Measurements from ENCODE around the gene VCAN.

Gene VCAN

DNA sequence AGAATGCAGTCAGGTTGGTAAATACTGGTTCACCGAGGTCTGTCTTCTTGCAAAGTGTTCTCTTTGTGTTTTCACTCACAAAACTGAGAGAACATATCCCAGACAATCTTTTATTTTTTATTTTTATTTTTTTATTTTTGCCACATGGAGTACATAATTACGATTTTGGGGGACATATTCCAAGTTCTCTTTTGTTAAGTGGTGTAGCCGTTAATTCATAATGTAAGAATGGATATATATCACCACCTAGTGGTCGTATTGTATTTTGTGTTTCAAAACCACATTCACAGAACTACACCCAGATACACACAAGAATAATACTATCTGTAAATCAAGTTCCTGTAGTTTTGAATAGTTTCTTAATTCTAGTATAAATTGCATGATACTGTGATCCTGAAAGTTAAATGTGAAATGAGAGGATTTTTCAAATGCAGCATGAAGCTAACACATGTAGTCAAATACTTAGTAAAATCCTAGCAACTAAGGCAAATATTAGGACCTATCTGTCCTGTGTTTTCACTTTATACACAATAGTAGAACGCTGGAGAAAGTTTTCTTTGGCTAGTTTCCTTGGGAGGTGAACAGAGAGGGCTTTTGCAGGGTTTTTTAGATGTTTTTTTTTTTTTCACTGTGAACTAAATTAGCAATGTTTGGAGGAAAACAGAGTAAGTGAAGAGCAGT is 92.7 kb downstream of the VCAN start:
- no peak for DNase-seq (ENCODE audit: low spot score)

DNA sequence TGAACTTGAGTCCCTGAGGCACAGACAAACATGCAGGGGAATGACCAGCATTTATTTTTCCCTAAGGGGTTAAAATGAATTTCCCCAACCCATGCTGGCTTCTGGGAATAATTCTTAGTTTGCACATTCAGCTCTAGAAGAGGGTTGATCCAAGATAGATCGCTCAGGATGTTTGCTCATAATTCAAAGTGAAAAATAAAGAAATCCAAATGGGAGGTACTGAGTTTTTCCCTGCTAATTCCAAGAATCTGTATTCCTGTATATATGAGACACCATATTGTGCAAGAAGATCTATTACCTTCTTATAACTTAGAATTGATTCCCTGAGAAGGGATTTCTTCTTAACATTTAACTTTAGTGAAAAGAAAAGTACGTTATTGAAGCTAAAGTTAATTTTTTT is 96.2 kb downstream of the VCAN start:
- Histone ChIP-seq H3K9me3 (ENCODE audit: severe bottlenecking) (no peaks in the 10 kb centered on the region), H3K27me3 (ENCODE audit: insufficient read depth, poor library complexity, severe bottlenecking) (no peaks in the 10 kb centered on the region), H3K36me3 (ENCODE audit: low read depth) (no peaks in the 10 kb centered on the region), H3K27ac (ENCODE audit: poor library complexity, severe bottlenecking) (peak overlapping the region; percentile 63), H3K4me1 (ENCODE audit: insufficient read depth, poor library complexity, severe bottlenecking) (peaks cover 17% of the 10 kb centered on the region), H3K4me3 (ENCODE audit: severe bottlenecking) (no peak overlapping the region)
- ATAC-seq (ENCODE audit: low read depth) = peak; percentile 20; the same call in 2 of the 3 replicates
- no peak for DNase-seq (ENCODE audit: low spot score)
- TF ChIP-seq, protein P1, sequence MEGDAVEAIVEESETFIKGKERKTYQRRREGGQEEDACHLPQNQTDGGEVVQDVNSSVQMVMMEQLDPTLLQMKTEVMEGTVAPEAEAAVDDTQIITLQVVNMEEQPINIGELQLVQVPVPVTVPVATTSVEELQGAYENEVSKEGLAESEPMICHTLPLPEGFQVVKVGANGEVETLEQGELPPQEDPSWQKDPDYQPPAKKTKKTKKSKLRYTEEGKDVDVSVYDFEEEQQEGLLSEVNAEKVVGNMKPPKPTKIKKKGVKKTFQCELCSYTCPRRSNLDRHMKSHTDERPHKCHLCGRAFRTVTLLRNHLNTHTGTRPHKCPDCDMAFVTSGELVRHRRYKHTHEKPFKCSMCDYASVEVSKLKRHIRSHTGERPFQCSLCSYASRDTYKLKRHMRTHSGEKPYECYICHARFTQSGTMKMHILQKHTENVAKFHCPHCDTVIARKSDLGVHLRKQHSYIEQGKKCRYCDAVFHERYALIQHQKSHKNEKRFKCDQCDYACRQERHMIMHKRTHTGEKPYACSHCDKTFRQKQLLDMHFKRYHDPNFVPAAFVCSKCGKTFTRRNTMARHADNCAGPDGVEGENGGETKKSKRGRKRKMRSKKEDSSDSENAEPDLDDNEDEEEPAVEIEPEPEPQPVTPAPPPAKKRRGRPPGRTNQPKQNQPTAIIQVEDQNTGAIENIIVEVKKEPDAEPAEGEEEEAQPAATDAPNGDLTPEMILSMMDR (IDR thresholded peaks at IDR 0.05; ENCODE audit: poor library complexity, severe bottlenecking) = no peak

More for the DNA sequence above, 92.7 kb downstream of the VCAN start:
- H3K4me3 ChIP-seq (ENCODE audit: severe bottlenecking) = no peak overlapping the region
- no peaks in the 10 kb centered on the region for H3K9me3 ChIP-seq (ENCODE audit: severe bottlenecking)
- H3K36me3 ChIP-seq (ENCODE audit: low read depth) = no peaks in the 10 kb centered on the region
- TF ChIP-seq, protein P1 (IDR thresholded peaks at IDR 0.05; ENCODE audit: poor library complexity, severe bottlenecking) = peak; percentile 90
- peak; percentile 44; the same call in 2 of the 3 replicates for ATAC-seq (ENCODE audit: low read depth)
- H3K27ac ChIP-seq (ENCODE audit: poor library complexity, severe bottlenecking) = no peak overlapping the region
- peaks cover 17% of the 10 kb centered on the region for H3K4me1 ChIP-seq (ENCODE audit: insufficient read depth, poor library complexity, severe bottlenecking)
- no peaks in the 10 kb centered on the region for H3K27me3 ChIP-seq (ENCODE audit: insufficient read depth, poor library complexity, severe bottlenecking)

DNA sequence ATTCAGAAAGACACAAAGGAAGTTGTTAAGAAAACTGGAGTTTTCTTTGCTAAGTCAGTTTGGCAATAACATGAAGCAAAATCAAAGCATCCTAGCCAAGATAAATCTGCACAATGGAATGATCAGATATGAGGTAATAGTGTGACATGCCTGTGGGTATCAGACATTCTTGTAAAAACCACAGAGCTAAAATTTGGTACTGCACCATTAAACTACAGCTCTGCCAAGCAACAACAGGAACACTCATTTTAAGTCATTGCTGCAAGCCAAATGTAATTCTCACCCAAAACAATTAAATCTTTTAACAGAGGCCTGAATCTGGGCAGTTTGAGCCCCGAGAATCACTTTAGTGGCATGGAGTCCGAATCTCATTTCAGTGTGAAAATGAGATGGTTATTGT is 96.6 kb downstream of the VCAN start:
- Histone ChIP-seq H3K27ac (ENCODE audit: poor library complexity, severe bottlenecking) (peak overlapping the region; percentile 63), H3K36me3 (ENCODE audit: low read depth) (no peaks in the 10 kb centered on the region), H3K27me3 (ENCODE audit: insufficient read depth, poor library complexity, severe bottlenecking) (no peaks in the 10 kb centered on the region), H3K9me3 (ENCODE audit: severe bottlenecking) (no peaks in the 10 kb centered on the region), H3K4me3 (ENCODE audit: severe bottlenecking) (no peak overlapping the region), H3K4me1 (ENCODE audit: insufficient read depth, poor library complexity, severe bottlenecking) (peaks cover 17% of the 10 kb centered on the region)
- TF ChIP-seq, protein P1 (IDR thresholded peaks at IDR 0.05; ENCODE audit: poor library complexity, severe bottlenecking) = no peak
- no peak for DNase-seq (ENCODE audit: low spot score)
- peak; percentile 90 for ATAC-seq (ENCODE audit: low read depth)

DNA sequence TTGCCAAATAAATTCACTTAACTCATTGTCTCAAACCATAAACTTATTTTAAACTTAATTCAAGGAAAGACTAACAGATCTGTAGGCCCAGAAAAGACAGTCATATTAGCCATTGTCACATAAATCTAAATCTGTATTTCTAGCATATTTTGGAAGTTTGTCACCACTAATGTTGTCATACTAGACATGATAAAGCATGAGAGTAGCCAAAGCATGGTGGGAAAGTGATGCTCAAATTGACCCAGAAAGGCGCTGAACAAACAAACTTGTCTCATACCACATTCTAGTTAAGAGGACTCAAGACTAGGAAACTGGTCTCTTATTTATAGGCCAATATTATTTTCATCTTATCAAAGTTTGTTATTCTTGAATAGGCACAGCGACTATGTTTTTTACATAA is 99.4 kb downstream of the VCAN start:
- Histone ChIP-seq H3K36me3 (ENCODE audit: low read depth) (no peaks in the 10 kb centered on the region), H3K9me3 (ENCODE audit: severe bottlenecking) (no peaks in the 10 kb centered on the region), H3K4me3 (ENCODE audit: severe bottlenecking) (no peak overlapping the region), H3K27me3 (ENCODE audit: insufficient read depth, poor library complexity, severe bottlenecking) (peaks cover under 1% of the 10 kb centered on the region), H3K27ac (ENCODE audit: poor library complexity, severe bottlenecking) (no peak overlapping the region), H3K4me1 (ENCODE audit: insufficient read depth, poor library complexity, severe bottlenecking) (peaks cover 13% of the 10 kb centered on the region)
- ATAC-seq (ENCODE audit: low read depth) (no peak), DNase-seq (ENCODE audit: low spot score) (no peak)
- TF ChIP-seq, protein P1 (IDR thresholded peaks at IDR 0.05; ENCODE audit: poor library complexity, severe bottlenecking) = no peak

DNA sequence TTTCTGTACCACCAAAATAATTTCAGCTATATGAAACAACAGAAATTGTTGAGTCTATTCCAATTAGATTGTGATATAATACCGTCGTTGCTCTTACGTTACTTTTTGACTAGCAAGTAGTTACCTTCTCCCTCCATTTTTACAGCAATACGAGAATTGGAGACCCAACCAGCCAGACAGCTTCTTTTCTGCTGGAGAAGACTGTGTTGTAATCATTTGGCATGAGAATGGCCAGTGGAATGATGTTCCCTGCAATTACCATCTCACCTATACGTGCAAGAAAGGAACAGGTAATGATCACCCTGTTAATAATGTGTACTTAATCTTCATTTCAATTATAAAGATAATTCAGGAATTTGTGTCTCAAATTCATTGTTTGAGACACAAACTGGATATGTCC is 100.7 kb downstream of the VCAN start:
- TF ChIP-seq, protein P1 (IDR thresholded peaks at IDR 0.05; ENCODE audit: poor library complexity, severe bottlenecking) = no peak
- peaks cover 21% of the 10 kb centered on the region for H3K4me1 ChIP-seq (ENCODE audit: insufficient read depth, poor library complexity, severe bottlenecking)
- H3K36me3 ChIP-seq (ENCODE audit: low read depth) = no peaks in the 10 kb centered on the region
- no peak for DNase-seq (ENCODE audit: low spot score)
- peaks cover 5% of the 10 kb centered on the region for H3K9me3 ChIP-seq (ENCODE audit: severe bottlenecking)
- ATAC-seq (ENCODE audit: low read depth) = no peak
- H3K27me3 ChIP-seq (ENCODE audit: insufficient read depth, poor library complexity, severe bottlenecking) = peaks cover 3% of the 10 kb centered on the region
- no peak overlapping the region for H3K4me3 ChIP-seq (ENCODE audit: severe bottlenecking)
- no peak overlapping the region for H3K27ac ChIP-seq (ENCODE audit: poor library complexity, severe bottlenecking)
